ENCODE data around the gene ZNF48. TPM values are rescaled to one million over a fixed set of nuclear protein-coding genes. Genes with fewer than 3 reads are reported as not detected.

Gene ZNF48
- total RNA-seq, 1 donor from 2014 or later = 11.1 TPM

DNA sequence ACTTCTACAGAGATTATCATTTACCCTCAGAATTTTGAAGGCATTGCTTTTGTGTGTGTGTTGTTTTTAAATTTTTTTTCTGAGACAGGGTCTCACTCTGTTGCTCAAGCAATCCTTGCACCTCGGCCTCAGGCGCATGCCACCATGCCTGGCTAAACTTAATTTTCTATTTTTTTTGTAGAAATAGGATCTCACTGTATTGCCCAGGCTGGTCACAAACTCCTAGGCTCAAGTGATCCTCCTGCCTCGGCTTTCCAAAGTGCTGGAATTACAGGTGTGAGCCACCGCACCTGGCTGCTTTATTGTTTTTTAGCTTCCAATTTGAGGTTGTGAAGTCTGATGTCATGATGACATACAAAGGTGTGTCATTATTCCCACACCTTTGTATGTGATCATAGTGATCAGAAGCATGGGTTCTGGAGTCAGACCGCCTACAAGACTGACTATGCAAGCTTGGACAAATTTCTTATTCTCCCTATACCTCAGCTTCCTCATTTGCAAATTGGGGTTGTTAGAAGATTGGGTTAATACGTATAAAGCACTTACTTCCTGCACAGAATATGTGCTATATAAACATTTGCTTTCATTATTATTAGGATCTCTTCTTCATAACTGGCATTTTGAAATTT, 44.6 kb downstream of the ZNF48 start:
- DNase-seq (ENCODE audit: low read depth in 2 of 2) = no peak

GRCh38 chr16:30443631-30444030, 48.4 kb downstream of the ZNF48 start:
- DNase-seq (ENCODE audit: low read depth in 2 of 2) = no peak

DNA sequence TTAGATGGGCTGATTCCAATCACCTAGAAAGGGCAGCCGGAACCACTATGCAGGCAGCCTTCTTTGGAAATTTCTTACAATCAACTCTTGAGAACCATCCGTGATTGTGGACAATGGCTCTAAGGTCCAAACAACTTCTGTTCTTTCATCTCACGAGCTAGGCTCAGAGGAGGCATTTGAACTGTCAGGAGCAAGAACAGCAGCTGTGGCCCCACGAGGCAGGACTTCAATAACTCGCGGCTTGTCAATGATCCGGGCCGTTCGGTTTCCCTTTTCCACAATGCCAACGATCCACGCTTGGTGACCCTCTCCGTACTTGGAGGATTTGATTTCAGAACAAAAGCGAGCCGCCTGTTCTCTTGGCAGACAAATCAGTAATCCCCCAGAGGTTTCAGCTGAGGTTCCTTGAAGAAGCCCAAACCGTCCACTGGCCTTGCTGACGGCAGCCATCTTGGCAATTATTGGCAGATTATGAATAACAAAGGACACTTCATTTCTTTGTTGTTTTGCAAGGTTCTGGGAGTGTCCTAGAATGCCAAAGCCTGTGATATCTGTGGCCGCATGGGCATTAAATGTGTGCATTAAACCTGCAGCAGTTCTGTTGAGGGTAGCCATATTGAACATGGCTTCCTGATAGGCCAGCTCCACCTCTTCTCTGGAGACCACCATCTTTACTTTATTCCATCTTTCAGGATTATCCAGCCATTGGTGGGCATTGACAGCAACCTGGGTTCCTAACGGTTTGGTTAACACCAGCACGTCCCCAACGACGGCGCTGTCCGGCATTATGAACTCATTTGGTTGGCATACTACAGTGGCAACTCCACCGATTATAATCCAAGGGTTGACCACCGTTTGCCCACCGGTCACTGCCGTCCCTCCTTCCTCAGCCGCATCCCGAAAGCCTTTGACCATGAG, 49.3 kb downstream of the ZNF48 start:
- no peak for DNase-seq (ENCODE audit: low read depth in 2 of 2)

DNA sequence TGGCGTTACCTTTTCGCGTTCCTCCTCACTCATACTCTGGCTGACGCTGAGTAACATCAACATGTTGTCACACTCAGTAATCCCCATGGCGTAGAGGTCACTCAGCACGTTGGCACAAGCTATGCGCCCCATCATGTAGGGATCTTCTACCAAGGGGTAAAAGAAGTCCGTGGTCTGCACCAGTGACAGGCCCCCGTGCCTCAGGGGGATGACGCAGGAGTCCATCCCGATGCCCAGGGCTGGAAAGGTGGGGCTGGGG, 49.9 kb downstream of the ZNF48 start:
- no peak for DNase-seq (ENCODE audit: low read depth in 2 of 2)

DNA sequence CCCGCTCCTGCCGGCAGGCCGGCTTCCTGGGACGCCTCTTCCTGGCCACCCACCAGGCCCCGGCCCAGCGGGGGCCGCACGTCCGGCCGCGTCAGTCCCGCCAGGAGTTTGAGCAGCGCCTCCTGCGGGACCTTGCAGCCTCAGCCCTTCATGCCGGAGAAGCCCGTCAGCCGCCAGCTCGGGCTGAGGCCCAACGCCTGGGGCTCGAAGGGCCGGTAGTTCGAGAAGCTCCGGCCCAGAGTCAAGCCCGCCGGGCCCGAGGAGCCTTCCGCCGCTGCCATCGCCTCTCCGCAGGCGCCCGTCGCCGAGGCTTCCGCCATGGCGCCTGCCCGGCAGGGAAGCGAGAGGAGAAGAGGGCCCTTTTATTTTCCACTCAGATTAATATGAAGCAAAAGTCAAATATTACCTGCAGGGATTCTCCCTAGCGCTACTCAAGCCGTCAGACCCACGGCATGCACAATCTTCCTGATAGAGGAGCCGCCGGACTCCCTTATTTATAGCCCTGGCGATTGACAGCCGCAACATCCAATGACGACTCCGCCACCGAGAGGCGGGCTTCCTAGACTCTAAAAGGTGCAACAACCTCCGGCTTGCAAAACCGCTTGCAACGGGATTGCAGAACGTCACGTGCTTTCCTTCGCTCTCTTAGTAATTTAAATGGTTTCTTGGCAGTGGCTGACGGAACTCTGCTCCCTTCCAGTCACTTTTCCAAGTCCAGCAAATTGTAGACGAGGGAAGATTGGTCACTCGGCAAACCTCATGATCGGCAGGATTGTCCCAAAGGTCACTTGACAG, 50.4 kb downstream of the ZNF48 start, which contains the start of gene SEPHS2:
TSS of gene SEPHS2 (minus strand) at position 467 of the 795 bp plus-strand sequence. CDS start at position 320, 147 bp downstream.
- peak; percentile 98 for DNase-seq (ENCODE audit: low read depth in 2 of 2)

GRCh38 chr16:30446203-30446595, 51.0 kb downstream of the ZNF48 start:
- no peak for DNase-seq (ENCODE audit: low read depth in 2 of 2)

GRCh38 chr16:30447512-30448226, 52.4 kb downstream of the ZNF48 start:
- no peak for DNase-seq (ENCODE audit: low read depth in 2 of 2)

DNA sequence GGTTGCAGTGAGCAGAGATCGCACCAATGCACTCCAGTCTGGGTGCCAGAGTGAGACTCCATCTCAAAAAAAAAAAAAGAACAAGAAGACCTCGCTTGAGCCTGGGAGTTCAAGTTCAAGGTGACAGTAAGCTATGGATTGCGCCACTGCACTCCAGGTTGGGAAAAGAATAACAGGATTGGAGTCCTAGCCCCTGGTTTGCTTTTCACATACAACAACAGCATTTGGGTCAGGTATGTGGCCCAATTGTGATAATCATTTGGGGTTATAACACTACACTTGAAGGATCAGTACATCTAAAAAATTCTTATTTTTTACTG, 53.9 kb downstream of the ZNF48 start:
- no peak for DNase-seq (ENCODE audit: low read depth in 2 of 2)

Other genes with a start within 250 kb of the ZNF48 start
- 0.79 and 1.5 TPM in 2 replicates for gene CORO1A, start 211.8 kb upstream of the ZNF48 start, total RNA-seq
- gene BOLA2B, start 201.8 kb upstream of the ZNF48 start, total RNA-seq = 20.4 and 25.3 TPM in 2 replicates
- 35.9 and 44.2 TPM in 2 replicates for gene SLX1A, start 201.5 kb upstream of the ZNF48 start, total RNA-seq
- gene SULT1A3, start 196.2 kb upstream of the ZNF48 start, total RNA-seq = 1.1 and 2.2 TPM in 2 replicates
- gene NPIPB13, start 146.9 kb upstream of the ZNF48 start, total RNA-seq = 0.22 and 0.60 TPM in 2 replicates
- gene CD2BP2, start 40.1 kb upstream of the ZNF48 start, total RNA-seq = 31.6 and 31.9 TPM in 2 replicates
- 16.6 and 22.4 TPM in 2 replicates for gene TBC1D10B, start 24.9 kb upstream of the ZNF48 start, total RNA-seq
- gene MYL11, start 20.6 kb upstream of the ZNF48 start, total RNA-seq = not detected in 2 replicates
- 0.20 TPM in 1 of 2 replicates, not detected in the other for gene SEPTIN1, start 12.9 kb upstream of the ZNF48 start, total RNA-seq
- gene ZNF771, start 12.2 kb downstream of the ZNF48 start, total RNA-seq = 8.3 and 10.5 TPM in 2 replicates
- gene DCTPP1, start 34.6 kb downstream of the ZNF48 start, total RNA-seq = 54.8 and 57.5 TPM in 2 replicates
- gene SEPHS2, start 50.5 kb downstream of the ZNF48 start, total RNA-seq = 11.8 and 17.9 TPM in 2 replicates
- not detected in 2 replicates for gene ITGAL, start 77.3 kb downstream of the ZNF48 start, total RNA-seq
- 11.3 and 17.9 TPM in 2 replicates for gene ZNF768, start 131.1 kb downstream of the ZNF48 start, total RNA-seq
- 4.8 and 7.7 TPM in 2 replicates for gene ZNF747, start 139.4 kb downstream of the ZNF48 start, total RNA-seq
- gene ZNF764, start 163.0 kb downstream of the ZNF48 start, total RNA-seq = 2.0 and 3.2 TPM in 2 replicates
- 5.0 and 5.4 TPM in 2 replicates for gene ZNF688, start 176.3 kb downstream of the ZNF48 start, total RNA-seq
- gene ZNF785, start 190.3 kb downstream of the ZNF48 start, total RNA-seq = 5.4 and 9.9 TPM in 2 replicates
- 3.1 and 4.0 TPM in 2 replicates for gene ZNF689, start 215.0 kb downstream of the ZNF48 start, total RNA-seq

Measured in lung microvascular endothelial cell (primary cell).